Measurements from ENCODE around the gene UGDH.

The UGDH gene

DNA sequence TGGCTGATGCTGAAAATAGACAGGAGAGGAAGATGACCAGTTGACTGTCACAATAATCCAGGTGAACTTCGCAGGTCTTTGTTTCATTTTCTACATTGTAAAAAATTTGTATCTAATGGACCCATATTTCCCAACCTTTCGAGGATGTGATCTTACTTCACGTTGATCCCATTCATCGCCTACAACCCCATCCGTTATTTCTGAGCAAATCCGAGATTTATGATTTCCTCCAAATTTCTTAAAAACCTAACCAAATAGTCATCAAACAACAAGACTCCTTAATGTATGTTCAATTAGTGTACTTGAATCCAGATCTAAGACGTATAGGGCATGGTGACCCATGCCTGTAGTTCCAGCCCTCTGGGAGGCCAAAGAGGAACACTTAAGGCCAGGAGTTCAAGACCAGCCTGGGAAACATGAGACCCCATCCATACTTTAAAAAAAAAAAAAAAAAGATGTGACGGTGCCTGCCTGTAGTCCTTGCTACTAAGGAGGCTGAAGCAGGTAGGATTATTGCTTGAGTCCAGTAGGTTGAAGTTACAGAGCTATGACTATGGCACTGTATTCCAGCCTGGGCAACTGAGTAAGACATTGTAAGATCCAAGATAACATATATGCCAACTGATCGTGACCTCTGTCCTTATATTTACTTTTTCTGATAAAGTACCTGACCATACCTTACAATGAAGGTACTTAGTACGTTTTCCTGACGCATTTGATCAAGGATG, 74.2 kb downstream of the UGDH start:
- no peak for DNase-seq (ENCODE audit: low read depth in 2 of 2)

DNA sequence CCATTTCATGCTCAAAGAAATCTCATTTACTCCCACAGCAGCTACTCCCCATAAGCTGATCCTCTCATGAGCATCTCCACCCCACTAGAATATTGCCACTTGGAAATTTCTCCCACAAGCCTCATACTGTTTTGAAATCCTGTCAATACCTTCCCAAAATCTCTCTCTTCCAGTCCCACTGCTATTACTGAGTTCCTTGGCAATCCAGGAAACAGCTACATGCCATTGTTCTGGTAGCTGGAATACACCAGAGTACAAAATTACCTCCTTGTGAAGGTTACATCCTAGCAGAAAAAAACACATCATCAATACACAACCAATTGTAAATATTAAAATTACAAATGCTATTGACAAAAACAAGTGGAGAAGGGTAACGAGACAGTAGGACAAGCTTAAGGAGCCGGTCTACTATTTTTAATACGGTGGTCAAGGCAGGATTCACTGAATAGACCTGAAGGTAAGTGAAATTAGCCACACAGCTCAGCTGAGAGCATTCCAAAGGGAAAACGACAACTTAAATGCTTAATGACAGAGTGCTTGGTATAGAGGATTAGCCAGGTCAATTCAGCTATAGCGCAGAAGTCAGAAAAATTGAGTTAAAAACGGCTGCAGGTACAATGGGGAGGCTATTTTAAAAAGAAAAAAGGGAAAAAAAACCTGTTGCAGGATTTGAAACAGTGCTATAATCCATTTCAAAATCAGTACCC, 74.9 kb downstream of the UGDH start:
- DNase-seq (ENCODE audit: low read depth in 2 of 2), result no peak

- DNase-seq (ENCODE audit: low read depth in 2 of 2), result no peak
Observed at GRCh38 chr4:39451423-39452023, 75.7 kb downstream of the UGDH start.

GRCh38 chr4:39450618-39451017, 76.6 kb downstream of the UGDH start:
- DNase-seq (ENCODE audit: low read depth in 2 of 2), result no peak

All from activated CD8-positive, alpha-beta memory T cell treated with anti-CD3 and anti-CD28 coated beads for 4 hours (primary cell).